HEK293 (cell line): ENCODE results near the gene TPCN2.

ENCODE experiments used
- CTCF ChIA-PET: fragments of 350-600 bp; formaldehyde crosslinking; extraction: SDS; loops from one replicate; lab custom pipeline; 2021; ENCODE audit warnings: antibody characterized with exemption; lab: Yijun Ruan, JAX
- POLR2A ChIA-PET: fragments of 300-600 bp; formaldehyde crosslinking; extraction: SDS; loops from one replicate; lab custom pipeline; 2020; ENCODE audit warnings: antibody characterized with exemption, inconsistent platforms; lab: Yijun Ruan, JAX
- H3K27ac ChIP-seq: fragments of 200-500 bp; sonication (Bioruptor generic); 2 replicates; pipeline ENCODE4 v1.5.1; 2014; ENCODE audit warnings: low read depth, low read length, control low read depth, inconsistent platforms; ENCODE audit errors: extremely low read depth
- H3K36me3 ChIP-seq, 2 experiments: fragments of 200-500 bp in 1 of 2; sonication (Bioruptor generic) in 1 of 2; 1 replicate in 1 of 2; 2 replicates in 1 of 2; pipeline ENCODE4 v1.5.1; 2014 to 2017; ENCODE audit warnings: inconsistent platforms in 2 of 2, low read length in 2 of 2; ENCODE audit not compliant: control insufficient read depth in 2 of 2, insufficient read depth in 1 of 2
- H3K4me1 ChIP-seq: fragments of 200-500 bp; sonication (Bioruptor generic); 2 replicates; pipeline ENCODE4 v1.5.1; 2014; ENCODE audit warnings: mild to moderate bottlenecking, low read length, inconsistent platforms; ENCODE audit not compliant: control insufficient read depth, insufficient read depth
- H3K4me3 ChIP-seq: 2 replicates; pipeline ENCODE4 v1.5.1; 2011; ENCODE audit warnings: low read depth, mild to moderate bottlenecking, control low read depth, low read length, moderate library complexity
- H3K9me3 ChIP-seq: fragments of 200-500 bp; sonication (Bioruptor generic); 2 replicates; pipeline ENCODE4 v1.5.1; 2014; ENCODE audit warnings: low read depth, low read length, inconsistent platforms; ENCODE audit not compliant: control insufficient read depth, insufficient read depth
- BCL11B ChIP-seq: fragments of 450-650 bp; formaldehyde crosslinking; IDR thresholded peaks from 2 replicates; pipeline ENCODE4 v1.5.1; 2016; ENCODE audit warnings: low read depth, missing biosample characterization, missing genetic modification characterization
- GLI4 ChIP-seq: fragments of 450-650 bp; formaldehyde crosslinking; IDR thresholded peaks from 2 replicates; pipeline ENCODE4 v1.5.1; 2016; ENCODE audit warnings: missing biosample characterization, missing genetic modification characterization
- GLIS1 ChIP-seq: fragments of 450-650 bp; formaldehyde crosslinking; IDR thresholded peaks from 2 replicates; pipeline ENCODE4 v1.5.1; 2016; ENCODE audit warnings: missing biosample characterization, missing genetic modification characterization
- KLF7 ChIP-seq: fragments of 450-650 bp; formaldehyde crosslinking; IDR thresholded peaks from 2 replicates; pipeline ENCODE4 v1.5.1; 2016; ENCODE audit warnings: missing biosample characterization, missing genetic modification characterization, borderline replicate concordance
- SETDB1 ChIP-seq: IDR thresholded peaks from one replicate; pipeline ENCODE4 v1.6.1; 2017; ENCODE audit warnings: mild to moderate bottlenecking, low read length, moderate library complexity, mixed read lengths; ENCODE audit not compliant: insufficient read length
- TRIM28 ChIP-seq: IDR thresholded peaks from 2 replicates; pipeline ENCODE4 v1.6.1; 2011; ENCODE audit warnings: low read length, control low read depth, borderline replicate concordance
- ZBTB1 ChIP-seq: fragments of 450-650 bp; formaldehyde crosslinking; IDR thresholded peaks from 2 replicates; pipeline ENCODE4 v1.5.1; 2016; ENCODE audit warnings: missing biosample characterization, missing genetic modification characterization
- ZBTB48 ChIP-seq: fragments of 450-650 bp; formaldehyde crosslinking; IDR thresholded peaks from 2 replicates; pipeline ENCODE4 v1.5.1; 2016; ENCODE audit warnings: missing biosample characterization, missing genetic modification characterization
- ZBTB8A ChIP-seq: fragments of 450-650 bp; formaldehyde crosslinking; IDR thresholded peaks from 2 replicates; pipeline ENCODE4 v1.5.1; 2016; ENCODE audit warnings: missing biosample characterization, missing genetic modification characterization
- ZFHX2 ChIP-seq: fragments of 450-650 bp; formaldehyde crosslinking; conservative IDR thresholded peaks from 2 replicates; pipeline ENCODE4 v1.5.1; 2016; ENCODE audit warnings: missing biosample characterization, missing genetic modification characterization
- ZNF112 ChIP-seq: fragments of 450-650 bp; formaldehyde crosslinking; IDR thresholded peaks from 2 replicates; pipeline ENCODE4 v1.5.0; 2017; ENCODE audit warnings: missing biosample characterization, missing genetic modification characterization
- ZNF184 ChIP-seq: fragments of 450-650 bp; IDR thresholded peaks from 2 replicates; pipeline ENCODE4 v1.5.1; 2018; ENCODE audit warnings: missing biosample characterization, mild to moderate bottlenecking, missing genetic modification characterization
- ZNF211 ChIP-seq: fragments of 450-650 bp; formaldehyde crosslinking; IDR thresholded peaks from 2 replicates; pipeline ENCODE4 v1.5.1; 2016; ENCODE audit warnings: low read depth, missing biosample characterization, missing genetic modification characterization
- ZNF221 ChIP-seq: fragments of 450-650 bp; formaldehyde crosslinking; IDR thresholded peaks from 2 replicates; pipeline ENCODE4 v1.5.1; 2017; ENCODE audit warnings: missing biosample characterization, missing genetic modification characterization, borderline replicate concordance
- ZNF248 ChIP-seq: fragments of 450-650 bp; formaldehyde crosslinking; IDR thresholded peaks from 2 replicates; pipeline ENCODE4 v1.5.1; 2017; ENCODE audit warnings: missing biosample characterization, missing genetic modification characterization
- ZNF311 ChIP-seq: fragments of 450-650 bp; formaldehyde crosslinking; IDR thresholded peaks from 2 replicates; pipeline ENCODE4 v1.5.1; 2017; ENCODE audit warnings: missing biosample characterization, missing genetic modification characterization, borderline replicate concordance
- ZNF335 ChIP-seq: fragments of 450-650 bp; formaldehyde crosslinking; conservative IDR thresholded peaks from 2 replicates; pipeline ENCODE4 v1.5.1; 2016; ENCODE audit warnings: missing biosample characterization, missing genetic modification characterization
- ZNF37A ChIP-seq: fragments of 450-650 bp; IDR thresholded peaks from 2 replicates; pipeline ENCODE4 v1.5.1; 2018; ENCODE audit warnings: missing biosample characterization, missing genetic modification characterization
- ZNF394 ChIP-seq: fragments of 450-650 bp; formaldehyde crosslinking; IDR thresholded peaks from 2 replicates; pipeline ENCODE4 v1.5.1; 2016; ENCODE audit warnings: missing biosample characterization, missing genetic modification characterization, mild to moderate bottlenecking, moderate library complexity, borderline replicate concordance
- ZNF416 ChIP-seq: fragments of 450-650 bp; formaldehyde crosslinking; IDR thresholded peaks from 2 replicates; pipeline ENCODE4 v1.5.1; 2016; ENCODE audit warnings: missing biosample characterization, missing genetic modification characterization
- ZNF544 ChIP-seq: fragments of 450-650 bp; formaldehyde crosslinking; IDR thresholded peaks from 2 replicates; pipeline ENCODE4 v1.5.0; 2017; ENCODE audit warnings: missing biosample characterization, missing genetic modification characterization
- ZNF549 ChIP-seq: fragments of 450-650 bp; IDR thresholded peaks from 2 replicates; pipeline ENCODE4 v1.5.1; 2018; ENCODE audit warnings: missing biosample characterization, missing genetic modification characterization, mild to moderate bottlenecking, inconsistent platforms, moderate library complexity
- ZNF555 ChIP-seq: fragments of 450-650 bp; formaldehyde crosslinking; conservative IDR thresholded peaks from 2 replicates; pipeline ENCODE4 v1.5.1; 2017; ENCODE audit warnings: missing biosample characterization, mild to moderate bottlenecking, missing genetic modification characterization, inconsistent platforms
- ZNF571 ChIP-seq: fragments of 450-650 bp; formaldehyde crosslinking; IDR thresholded peaks from 2 replicates; pipeline ENCODE4 v1.5.0; 2017; ENCODE audit warnings: missing biosample characterization, missing genetic modification characterization
- ZNF585B ChIP-seq: fragments of 450-650 bp; formaldehyde crosslinking; IDR thresholded peaks from 2 replicates; pipeline ENCODE4 v1.5.1; 2016; ENCODE audit warnings: missing biosample characterization, missing genetic modification characterization
- ZNF626 ChIP-seq: fragments of 450-650 bp; sonication (Bioruptor Pico); formaldehyde crosslinking; IDR thresholded peaks from 2 replicates; pipeline ENCODE4 v1.5.1; 2018; ENCODE audit warnings: missing biosample characterization, missing genetic modification characterization, inconsistent platforms
- ZNF747 ChIP-seq: fragments of 450-650 bp; formaldehyde crosslinking; IDR thresholded peaks from 2 replicates; pipeline ENCODE4 v1.5.1; 2016; ENCODE audit warnings: missing biosample characterization, missing genetic modification characterization
- ZNF76 ChIP-seq: fragments of 450-650 bp; formaldehyde crosslinking; IDR thresholded peaks from 2 replicates; pipeline ENCODE4; 2016; ENCODE audit warnings: low read depth, missing biosample characterization, missing genetic modification characterization, borderline replicate concordance
- ZNF776 ChIP-seq: fragments of 450-650 bp; formaldehyde crosslinking; IDR thresholded peaks from 2 replicates; pipeline ENCODE4 v1.5.0; 2017; ENCODE audit warnings: missing biosample characterization, missing genetic modification characterization, borderline replicate concordance
- ZSCAN16 ChIP-seq: fragments of 450-650 bp; formaldehyde crosslinking; IDR thresholded peaks from 2 replicates; pipeline ENCODE4 v1.5.1; 2016; ENCODE audit warnings: missing biosample characterization, missing genetic modification characterization
- ZSCAN30 ChIP-seq: fragments of 450-650 bp; IDR thresholded peaks from 2 replicates; pipeline ENCODE4 v1.5.1; 2018; ENCODE audit warnings: missing biosample characterization, mild to moderate bottlenecking, missing genetic modification characterization, moderate library complexity
- TF ChIP-seq, protein P1 (sequence below): IDR thresholded peaks from 2 replicates; pipeline ENCODE4 v1.6.1; 2011; ENCODE audit warnings: mild to moderate bottlenecking, low read depth, low read length, borderline replicate concordance
- TF ChIP-seq, protein P2 (sequence below): fragments of 450-650 bp; formaldehyde crosslinking; IDR thresholded peaks from 2 replicates; pipeline ENCODE4 v1.5.1; 2017; ENCODE audit warnings: missing biosample characterization, missing genetic modification characterization
- TF ChIP-seq, protein P3 (sequence below): fragments of 450-650 bp; formaldehyde crosslinking; IDR thresholded peaks from 2 replicates; pipeline ENCODE4 v1.5.1; 2016; ENCODE audit warnings: missing biosample characterization, missing genetic modification characterization, low read depth

Gene TPCN2

DNA sequence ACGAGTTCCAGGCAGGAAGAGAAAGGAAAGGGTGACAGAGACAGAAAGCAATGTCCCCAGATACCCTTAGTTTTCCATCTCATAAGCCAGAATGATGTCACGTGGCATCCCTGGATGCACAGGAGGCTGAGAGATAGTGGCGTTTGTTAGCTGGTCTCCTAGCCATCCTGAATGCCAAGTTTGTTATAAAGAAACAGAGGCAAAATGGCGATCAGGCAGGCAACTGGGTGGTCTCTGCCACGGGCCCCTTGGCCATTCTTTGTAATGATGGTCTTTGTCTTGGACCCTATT lies 112.3 kb downstream of the TPCN2 start:
- H3K9me3 ChIP-seq: no peaks in the 10 kb centered on the region
- H3K4me1 ChIP-seq: no peaks in the 10 kb centered on the region
- CTCF ChIA-PET: interaction anchor here (1.1 kb wide), 1 partner anchor 30 kb away, joined by 4 read pairs; no protein-coding TSS in a partner anchor
- POLR2A ChIA-PET: no interaction called here
- H3K36me3 ChIP-seq: no peaks in the 10 kb centered on the region
- no peak overlapping the region for H3K27ac ChIP-seq
- no peak overlapping the region for H3K4me3 ChIP-seq
- TF ChIP-seq BCL11B (tag by site-specific recombination) (no peak), ZNF311 (tag by site-specific recombination) (no peak), ZNF549 (tag by site-specific recombination) (no peak), SETDB1 (no peak), ZBTB8A (tag by site-specific recombination) (no peak), ZNF776 (tag by site-specific recombination) (no peak), ZNF184 (tag by site-specific recombination) (no peak), ZBTB48 (no peak), TRIM28 (no peak), GLI4 (tag by site-specific recombination) (no peak), ZNF544 (tag by site-specific recombination) (no peak), ZNF747 (tag by site-specific recombination) (no peak), ZFHX2 (tag by site-specific recombination) (no peak), ZNF37A (tag by site-specific recombination) (no peak), ZNF585B (no peak), ZNF76 (tag by site-specific recombination) (no peak), ZSCAN16 (tag by site-specific recombination) (no peak), GLIS1 (tag by site-specific recombination) (no peak)
- TF ChIP-seq, protein P1, sequence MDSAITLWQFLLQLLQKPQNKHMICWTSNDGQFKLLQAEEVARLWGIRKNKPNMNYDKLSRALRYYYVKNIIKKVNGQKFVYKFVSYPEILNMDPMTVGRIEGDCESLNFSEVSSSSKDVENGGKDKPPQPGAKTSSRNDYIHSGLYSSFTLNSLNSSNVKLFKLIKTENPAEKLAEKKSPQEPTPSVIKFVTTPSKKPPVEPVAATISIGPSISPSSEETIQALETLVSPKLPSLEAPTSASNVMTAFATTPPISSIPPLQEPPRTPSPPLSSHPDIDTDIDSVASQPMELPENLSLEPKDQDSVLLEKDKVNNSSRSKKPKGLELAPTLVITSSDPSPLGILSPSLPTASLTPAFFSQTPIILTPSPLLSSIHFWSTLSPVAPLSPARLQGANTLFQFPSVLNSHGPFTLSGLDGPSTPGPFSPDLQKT: no peak

DNA sequence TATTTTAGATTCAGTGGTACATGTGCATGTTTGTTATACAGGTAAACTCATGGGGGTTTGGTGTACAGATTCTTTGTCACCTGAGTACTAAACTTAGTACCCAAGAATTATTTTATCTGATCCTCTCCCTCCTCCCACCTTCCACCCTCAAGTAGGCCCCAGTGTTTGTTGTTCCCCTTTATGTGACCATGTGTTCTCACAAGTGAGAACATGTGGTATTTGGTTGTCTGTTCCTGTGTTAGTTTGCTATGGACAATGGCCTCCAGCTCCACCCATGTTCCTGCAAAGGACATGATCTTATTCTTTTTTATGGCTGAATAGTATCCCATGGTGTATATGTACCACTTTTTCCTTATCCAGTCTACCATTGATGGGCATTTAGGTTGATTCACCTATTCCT lies 113.8 kb downstream of the TPCN2 start:
- Histone ChIP-seq H3K36me3 (no peaks in the 10 kb centered on the region), H3K4me1 (no peaks in the 10 kb centered on the region; the same call in 1 of the 2 replicates), H3K27ac (no peak overlapping the region), H3K9me3 (no peaks in the 10 kb centered on the region), H3K4me3 (no peak overlapping the region)
- ChIA-PET CTCF (interaction anchor here (0.7 kb wide), 1 partner anchor 127 kb away, joined by 4 read pairs; no protein-coding TSS in a partner anchor), POLR2A (no interaction called here)
- TF ChIP-seq ZSCAN30 (tag by site-specific recombination): no peak
- no peak for TF ChIP-seq ZNF248 (tag by site-specific recombination)
- no peak for TF ChIP-seq ZNF394 (tag by site-specific recombination)
- TF ChIP-seq ZNF626 (tag by site-specific recombination): no peak
- no peak for TF ChIP-seq ZNF335 (tag by site-specific recombination)
- TF ChIP-seq ZNF221 (tag by site-specific recombination): no peak
- no peak for TF ChIP-seq ZNF747 (tag by site-specific recombination)
- no peak for TF ChIP-seq ZNF555 (tag by site-specific recombination)
- TF ChIP-seq ZBTB1 (tag by site-specific recombination): no peak
- no peak for TF ChIP-seq KLF7 (tag by site-specific recombination)
- TF ChIP-seq ZNF76 (tag by site-specific recombination): no peak
- TF ChIP-seq ZNF112 (tag by site-specific recombination): no peak
- TF ChIP-seq ZNF571 (tag by site-specific recombination): no peak
- no peak for TF ChIP-seq ZNF211 (tag by site-specific recombination)
- TF ChIP-seq, protein P2, sequence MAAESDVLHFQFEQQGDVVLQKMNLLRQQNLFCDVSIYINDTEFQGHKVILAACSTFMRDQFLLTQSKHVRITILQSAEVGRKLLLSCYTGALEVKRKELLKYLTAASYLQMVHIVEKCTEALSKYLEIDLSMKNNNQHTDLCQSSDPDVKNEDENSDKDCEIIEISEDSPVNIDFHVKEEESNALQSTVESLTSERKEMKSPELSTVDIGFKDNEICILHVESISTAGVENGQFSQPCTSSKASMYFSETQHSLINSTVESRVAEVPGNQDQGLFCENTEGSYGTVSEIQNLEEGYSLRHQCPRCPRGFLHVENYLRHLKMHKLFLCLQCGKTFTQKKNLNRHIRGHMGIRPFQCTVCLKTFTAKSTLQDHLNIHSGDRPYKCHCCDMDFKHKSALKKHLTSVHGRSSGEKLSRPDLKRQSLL: no peak
- TF ChIP-seq ZNF416: no peak
- TF ChIP-seq, protein P3, sequence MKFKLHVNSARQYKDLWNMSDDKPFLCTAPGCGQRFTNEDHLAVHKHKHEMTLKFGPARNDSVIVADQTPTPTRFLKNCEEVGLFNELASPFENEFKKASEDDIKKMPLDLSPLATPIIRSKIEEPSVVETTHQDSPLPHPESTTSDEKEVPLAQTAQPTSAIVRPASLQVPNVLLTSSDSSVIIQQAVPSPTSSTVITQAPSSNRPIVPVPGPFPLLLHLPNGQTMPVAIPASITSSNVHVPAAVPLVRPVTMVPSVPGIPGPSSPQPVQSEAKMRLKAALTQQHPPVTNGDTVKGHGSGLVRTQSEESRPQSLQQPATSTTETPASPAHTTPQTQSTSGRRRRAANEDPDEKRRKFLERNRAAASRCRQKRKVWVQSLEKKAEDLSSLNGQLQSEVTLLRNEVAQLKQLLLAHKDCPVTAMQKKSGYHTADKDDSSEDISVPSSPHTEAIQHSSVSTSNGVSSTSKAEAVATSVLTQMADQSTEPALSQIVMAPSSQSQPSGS (tag by site-specific recombination): no peak
